GM19035 (cell line): Measurements from ENCODE around the gene TET3.

Experiments used
- ATAC-seq: cut with Tn5 transposase; IDR thresholded peaks from one replicate; pipeline ENCODE4 v1.9.1; 2021; ENCODE audit not compliant: unreplicated experiment

The TET3 gene

DNA sequence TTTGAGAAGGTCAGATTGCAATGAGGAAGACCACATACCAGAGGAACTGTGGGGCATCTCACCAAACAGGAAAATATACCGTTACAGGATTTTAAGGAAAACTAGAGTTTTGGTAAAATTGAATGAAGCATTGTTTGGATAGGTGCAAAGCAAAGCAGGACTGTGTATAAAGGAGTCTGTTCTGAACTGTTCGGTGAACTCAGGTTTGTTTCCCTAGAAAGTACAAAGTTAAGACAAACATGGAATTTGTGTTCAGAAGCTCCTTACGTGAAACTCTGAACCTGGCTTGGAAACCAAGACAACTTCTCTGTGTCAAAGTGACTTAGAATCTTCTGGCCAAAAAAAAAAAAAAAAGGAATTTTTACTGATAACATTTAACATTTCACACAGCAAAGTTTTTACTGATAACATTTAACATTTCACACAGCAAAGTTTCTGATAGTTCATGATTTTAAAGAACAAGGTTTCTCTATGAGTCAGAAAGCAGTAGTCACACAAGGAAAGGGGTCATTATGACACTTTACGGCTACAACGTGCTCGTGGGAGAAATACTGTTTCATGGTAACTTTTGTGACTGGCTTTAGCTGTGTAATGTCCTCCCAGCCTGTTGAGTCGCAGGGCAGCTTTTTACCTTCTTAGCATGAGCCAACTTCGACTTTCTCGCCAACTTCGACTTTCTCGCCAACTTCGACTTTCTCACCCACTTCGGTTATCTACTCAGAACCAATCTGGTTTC lies 21.2 kb upstream of the TET3 start:
- peak; percentile 72 for ATAC-seq

- no peak for ATAC-seq
Measured at GRCh38 chr2:73964223-73964622, 20.5 kb upstream of the TET3 start.

DNA sequence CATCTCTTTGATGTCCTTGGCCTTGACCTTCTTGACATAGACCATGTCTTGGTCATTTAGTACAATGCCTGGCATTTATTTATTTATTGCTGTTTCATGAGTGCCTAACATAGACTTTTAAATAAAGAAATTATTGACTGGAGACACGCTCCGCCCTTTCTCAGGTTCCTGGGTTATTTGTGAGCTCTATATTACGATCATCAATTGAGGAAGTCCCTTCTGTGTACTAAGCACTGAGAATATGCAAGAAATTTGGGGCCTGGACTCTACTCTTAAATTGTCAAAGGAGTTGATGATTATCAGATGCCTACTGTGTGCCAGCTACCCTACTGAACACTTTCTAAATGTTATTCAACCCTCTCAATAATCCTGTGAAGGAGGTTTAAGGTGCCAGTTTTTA lies 19.7 kb upstream of the TET3 start:
- ATAC-seq: no peak

- ATAC-seq: no peak
Measured at GRCh38 chr2:73968357-73968937, 16.3 kb upstream of the TET3 start.

GRCh38 chr2:73969356-73969755 lies 15.4 kb upstream of the TET3 start:
- ATAC-seq: no peak

GRCh38 chr2:73970141-73970803 lies 14.4 kb upstream of the TET3 start:
- no peak for ATAC-seq

DNA sequence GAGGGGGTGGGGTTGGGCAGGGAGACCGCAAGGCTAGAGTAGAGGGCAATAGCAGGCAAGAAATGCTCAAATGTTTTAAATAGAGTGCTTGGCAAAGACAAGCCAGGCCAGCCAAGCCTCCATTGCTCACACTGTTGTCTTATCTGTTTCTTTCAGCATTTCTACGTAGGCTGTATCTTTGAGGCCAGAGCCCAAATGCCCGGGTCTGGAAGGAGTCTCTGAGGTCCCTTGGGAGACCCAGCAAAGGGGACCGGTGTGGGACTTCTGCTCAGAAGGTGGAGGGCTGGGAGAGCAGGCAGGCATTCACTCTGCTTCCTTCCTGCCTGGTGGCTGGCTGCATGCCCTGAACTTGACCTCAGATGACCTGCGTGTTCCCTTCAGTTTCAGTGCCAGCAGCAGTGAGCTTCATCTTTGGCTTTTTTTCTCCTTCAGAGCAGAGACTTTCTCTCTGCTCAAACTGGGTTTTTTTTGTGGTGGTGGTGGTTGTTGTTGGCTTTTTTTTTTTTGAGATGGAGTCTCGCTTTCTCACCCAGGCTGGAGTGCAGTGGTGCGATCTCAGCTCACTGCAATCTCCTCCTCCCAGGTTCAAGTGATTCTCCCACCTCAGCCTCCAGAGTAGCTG lies 13.7 kb upstream of the TET3 start:
- ATAC-seq: peak; percentile 70

DNA sequence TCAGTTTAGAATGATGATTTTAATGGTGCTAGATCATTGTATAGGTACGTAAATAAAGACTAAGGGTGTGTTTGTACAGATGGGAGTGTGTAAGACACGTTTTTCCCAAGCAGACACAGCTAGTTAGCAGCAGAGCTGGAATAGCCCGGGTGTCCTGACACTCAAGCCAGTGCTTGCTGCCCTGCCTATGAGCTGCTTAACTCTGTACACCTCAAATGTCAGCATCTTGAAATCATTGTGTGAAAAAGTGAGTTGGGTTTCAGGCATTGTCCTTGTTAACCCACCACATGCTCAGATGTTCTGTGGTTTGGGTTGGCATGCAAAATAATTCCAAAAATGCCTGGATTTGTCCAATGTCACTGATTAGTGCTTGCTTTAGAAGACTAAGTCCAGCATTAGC lies 13.0 kb upstream of the TET3 start:
- ATAC-seq: no peak

DNA sequence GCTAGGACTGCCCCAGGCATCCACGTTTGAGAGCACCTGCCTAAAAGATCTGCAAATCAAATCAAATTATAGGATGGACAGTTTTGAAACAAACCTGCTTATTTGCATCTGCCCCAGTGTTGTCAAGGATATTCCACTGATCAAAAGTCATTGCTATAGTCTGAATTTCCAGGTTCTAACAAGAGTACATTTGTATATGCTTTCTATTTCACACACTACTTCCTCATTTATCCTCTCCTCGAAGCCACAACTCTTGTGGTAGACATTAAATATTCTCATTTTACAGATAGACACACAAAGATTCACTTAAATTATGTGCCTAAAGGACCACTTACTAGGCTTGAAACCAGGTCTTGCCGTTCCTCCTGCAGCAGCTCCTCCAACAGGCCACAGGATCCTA lies 11.9 kb upstream of the TET3 start:
- ATAC-seq: peak; percentile 48

DNA sequence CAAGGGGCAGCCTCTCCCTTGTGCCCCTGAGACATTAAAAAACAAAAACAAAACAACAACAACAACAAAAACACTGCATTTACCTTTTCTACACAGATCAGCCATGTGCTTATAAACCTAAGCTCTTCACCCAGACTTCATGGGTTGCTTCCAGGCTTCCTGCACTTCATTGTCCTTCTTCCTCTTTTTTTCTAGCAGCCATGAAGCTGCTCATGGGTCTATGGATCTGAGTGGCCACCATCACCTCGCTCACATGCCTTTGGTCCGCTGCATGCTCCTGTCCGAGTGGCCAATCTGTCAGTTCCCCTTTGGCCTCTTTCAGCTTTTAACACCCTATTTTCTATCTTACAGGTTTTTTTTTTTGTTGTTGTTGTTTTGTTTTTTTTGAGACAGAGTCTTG lies 9.0 kb upstream of the TET3 start:
- no peak for ATAC-seq

GRCh38 chr2:73976803-73977202 lies 7.9 kb upstream of the TET3 start:
- ATAC-seq: no peak

- ATAC-seq: no peak
Measured at GRCh38 chr2:73977466-73977865, 7.2 kb upstream of the TET3 start.

DNA sequence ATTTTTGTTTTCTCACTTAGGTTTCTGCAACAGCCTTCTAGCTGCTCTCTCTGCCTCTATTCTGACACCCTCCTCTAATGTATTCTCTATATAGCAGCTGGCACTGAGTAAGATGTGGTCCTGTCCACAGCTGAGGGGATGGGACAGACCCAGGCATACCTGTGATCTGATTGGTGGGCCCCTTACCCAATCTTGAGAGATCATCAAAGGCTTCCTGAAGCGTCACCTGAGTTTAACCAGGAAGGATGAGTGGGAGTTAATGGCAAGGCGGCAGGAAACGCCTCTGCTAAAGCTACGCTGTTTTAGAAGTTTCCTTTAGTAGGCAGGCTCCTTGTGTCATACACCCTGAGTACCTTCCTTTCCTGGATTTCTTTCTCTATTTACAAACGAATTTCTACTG lies 5.7 kb upstream of the TET3 start:
- no peak for ATAC-seq

DNA sequence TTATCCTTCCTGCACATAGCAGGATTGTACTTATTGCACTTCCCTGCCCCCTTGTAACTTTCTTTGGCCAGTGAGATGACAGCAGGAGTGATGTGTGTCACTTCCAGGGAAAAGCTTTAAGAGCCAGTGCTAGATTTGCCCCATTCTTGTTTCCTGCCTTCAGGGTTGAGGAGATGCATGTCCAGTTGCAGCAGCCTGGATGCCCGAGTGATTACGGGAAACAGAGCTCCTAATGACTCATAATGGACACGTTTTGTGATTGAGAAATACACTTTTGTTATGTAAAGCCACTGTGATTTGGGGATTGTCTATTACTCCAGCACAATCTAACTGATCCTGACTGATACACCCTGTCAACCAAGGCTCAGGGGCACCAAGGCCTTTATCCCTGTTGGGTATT lies 5.0 kb upstream of the TET3 start:
- no peak for ATAC-seq

DNA sequence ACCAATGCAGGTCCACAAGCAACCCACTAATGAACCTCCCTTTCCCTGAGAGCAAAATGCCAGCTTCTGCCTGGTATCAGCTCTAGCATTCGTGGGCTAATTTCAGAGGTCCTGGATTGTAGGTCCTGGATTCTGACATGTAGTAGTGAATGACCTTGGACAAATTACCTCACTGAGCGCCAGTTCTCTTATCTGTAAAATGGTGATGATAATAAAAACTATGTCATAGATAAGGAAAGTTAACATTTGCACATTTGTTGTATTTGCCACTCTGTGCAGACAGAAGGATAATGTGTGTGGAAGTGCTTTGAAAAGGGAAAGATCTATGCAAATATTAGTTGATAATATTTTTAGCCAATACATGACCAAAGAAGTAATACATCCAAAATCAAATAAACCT lies 4.1 kb upstream of the TET3 start:
- ATAC-seq: no peak

DNA sequence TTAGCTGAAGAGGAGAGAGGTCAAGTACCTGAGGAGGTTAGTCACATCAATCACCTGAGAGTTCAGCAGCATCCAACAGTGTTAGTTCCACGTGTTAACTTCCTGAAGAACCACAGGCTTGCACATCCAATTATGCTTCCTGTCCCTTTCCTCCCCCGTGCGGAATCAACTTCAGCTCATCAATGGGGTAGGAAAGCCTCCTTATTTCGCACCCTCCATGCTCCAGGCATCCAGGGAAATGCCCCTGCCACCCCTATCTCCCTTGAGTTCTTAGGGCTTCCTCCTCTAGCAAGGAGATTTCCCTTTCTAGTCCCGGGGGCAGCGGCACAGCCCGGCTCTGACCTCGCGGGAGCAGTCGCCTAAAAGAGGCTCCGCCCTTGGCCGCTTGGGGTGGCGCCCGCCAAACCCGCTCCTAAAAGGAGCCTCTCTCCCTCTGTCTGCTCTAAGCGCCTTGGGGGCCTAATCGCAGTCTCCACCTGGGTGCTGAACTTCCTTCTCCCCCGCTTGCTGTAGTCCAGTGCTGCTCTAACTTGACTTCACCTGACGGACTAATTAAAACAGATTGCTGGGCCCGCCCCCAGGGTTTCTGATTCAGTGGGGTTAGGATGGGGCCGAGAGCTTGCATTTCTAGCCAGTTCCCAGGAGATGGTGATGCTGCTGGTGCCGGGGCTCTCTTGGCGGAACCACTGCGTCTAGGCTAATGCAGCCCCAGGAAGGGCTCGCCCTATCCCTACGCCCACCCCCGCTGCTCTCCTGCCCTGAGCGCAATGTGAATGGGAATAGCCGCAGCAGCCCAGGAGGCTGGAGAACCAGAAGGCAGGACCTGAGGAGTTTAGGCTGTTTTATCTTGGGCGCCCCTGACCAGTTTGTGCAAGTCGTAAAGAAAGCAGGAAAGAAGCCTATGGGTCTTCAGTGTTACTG lies 3.4 kb upstream of the TET3 start:
- ATAC-seq: no peak

- no peak for ATAC-seq
Measured at GRCh38 chr2:73982140-73982617, 2.5 kb upstream of the TET3 start.

DNA sequence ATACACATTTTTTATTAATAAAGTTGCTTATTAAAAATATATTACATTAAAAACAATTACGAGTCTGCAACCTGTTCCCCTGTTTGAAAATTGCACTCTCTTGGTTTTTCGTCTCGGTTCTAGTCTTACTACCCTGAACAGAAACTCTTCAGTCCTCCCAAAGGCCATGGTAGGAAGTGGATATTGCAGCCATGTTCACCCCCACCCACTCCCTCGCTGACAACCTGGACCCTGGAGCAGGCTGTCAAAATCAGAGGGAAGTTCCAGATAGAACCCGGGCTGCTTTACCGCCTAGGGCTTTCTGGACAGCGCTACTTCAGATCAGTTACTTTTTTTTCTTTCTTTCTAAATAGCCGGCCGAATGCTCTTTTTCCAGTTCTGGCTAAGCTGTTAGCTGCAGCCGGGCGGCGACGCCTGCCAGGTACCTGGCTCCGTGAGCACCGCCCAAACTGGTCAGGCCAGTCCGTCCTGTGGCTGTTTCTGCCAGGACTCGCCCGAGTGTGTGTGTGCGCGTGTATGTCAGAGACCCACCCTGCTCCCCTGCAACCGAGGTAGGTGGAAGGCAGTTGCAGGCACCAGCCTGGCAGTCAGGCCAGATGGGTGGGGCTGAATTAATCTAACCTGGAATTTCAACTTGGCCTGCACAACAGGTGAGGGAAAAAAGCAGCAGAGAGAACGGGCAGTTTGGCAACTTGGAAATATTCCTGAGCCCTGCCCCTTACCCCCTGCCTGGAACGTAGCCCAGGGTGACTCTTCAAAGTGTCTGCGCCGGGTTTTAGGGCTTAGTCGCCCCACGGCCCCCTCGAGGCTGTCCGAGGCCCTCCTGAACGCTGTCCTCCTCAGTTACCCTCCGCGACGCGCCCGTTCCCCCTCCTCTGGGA lies 1.1 kb upstream of the TET3 start:
- no peak for ATAC-seq

DNA sequence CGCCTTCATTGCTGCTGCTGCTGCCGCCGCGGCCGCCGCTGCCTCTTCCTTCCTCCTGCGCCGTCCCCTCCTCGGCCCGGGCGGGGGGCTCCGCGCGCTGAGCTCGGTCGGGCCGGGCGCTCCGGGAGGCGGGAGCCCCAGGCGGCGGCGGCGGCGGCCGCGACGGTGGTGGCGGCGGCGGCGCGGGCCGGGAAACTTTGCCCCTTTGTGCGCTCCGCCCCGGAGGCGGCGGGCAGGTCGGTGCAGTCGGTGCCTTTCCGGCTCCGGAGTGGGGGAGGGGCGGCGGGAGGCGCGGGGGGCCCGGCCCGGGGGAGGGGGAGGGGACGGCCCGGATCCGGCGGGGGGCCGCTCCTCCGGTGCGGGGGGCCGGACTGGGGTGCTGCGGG lies 205 bp downstream of the TET3 start:
- ATAC-seq: peak; percentile 18
